GM18502 (cell line): Measurements from ENCODE around the gene FLOT2.
"Not testable (repeated sequence)": the region's sequence is repeated elsewhere in the genome, so short reads cannot be mapped to it uniquely, and the experiment has no call there.

Source experiments
- ATAC-seq: cut with Tn5 transposase; IDR thresholded peaks from one replicate; pipeline ENCODE4 v1.9.1; 2021; ENCODE audit warnings: mild to moderate bottlenecking; ENCODE audit not compliant: unreplicated experiment, poor library complexity

The FLOT2 gene

GRCh38 chr17:28897769-28898526 is 415 bp upstream of the FLOT2 start:
- ATAC-seq = no peak

GRCh38 chr17:28896491-28896883 is 1.0 kb downstream of the FLOT2 start:
- no peak for ATAC-seq

GRCh38 chr17:28895794-28896447 is 1.6 kb downstream of the FLOT2 start:
- ATAC-seq = no peak

- not testable (repeated sequence) for ATAC-seq
Measured at GRCh38 chr17:28893248-28894183, 4.0 kb downstream of the FLOT2 start.

GRCh38 chr17:28892024-28892423 is 5.5 kb downstream of the FLOT2 start:
- no peak for ATAC-seq

GRCh38 chr17:28891201-28891600 is 6.3 kb downstream of the FLOT2 start:
- ATAC-seq = no peak

- ATAC-seq = no peak
Measured at GRCh38 chr17:28889996-28890395, 7.5 kb downstream of the FLOT2 start.

GRCh38 chr17:28888832-28889231 is 8.7 kb downstream of the FLOT2 start:
- no peak for ATAC-seq

GRCh38 chr17:28887871-28888471 is 9.6 kb downstream of the FLOT2 start:
- ATAC-seq = no peak

GRCh38 chr17:28885951-28886350 is 11.6 kb downstream of the FLOT2 start:
- no peak for ATAC-seq

GRCh38 chr17:28885363-28885762 is 12.2 kb downstream of the FLOT2 start:
- no peak for ATAC-seq

GRCh38 chr17:28883967-28884702 is 13.4 kb downstream of the FLOT2 start:
- ATAC-seq = no peak

GRCh38 chr17:28882154-28882895 is 15.2 kb downstream of the FLOT2 start:
- no peak for ATAC-seq

- ATAC-seq = no peak
Measured at GRCh38 chr17:28881533-28882056, 15.9 kb downstream of the FLOT2 start.

- ATAC-seq = no peak
Measured at GRCh38 chr17:28880572-28880945, 17.0 kb downstream of the FLOT2 start.

- no peak for ATAC-seq
Measured at GRCh38 chr17:28879886-28880571, 17.5 kb downstream of the FLOT2 start.

GRCh38 chr17:28878981-28879380 is 18.6 kb downstream of the FLOT2 start:
- no peak for ATAC-seq

GRCh38 chr17:28878158-28878910 is 19.2 kb downstream of the FLOT2 start:
- no peak for ATAC-seq
